Rectal smooth muscle tissue (tissue), 1 donor: Measurements from ENCODE around the gene PHETA2.

Experiments
- H3K27ac ChIP-seq: one replicate; pipeline ENCODE4 v1.7.0; 2013; ENCODE audit warnings: low read depth, low read length, inconsistent platforms
- H3K27me3 ChIP-seq: one replicate; pipeline ENCODE4 v1.7.0; 2013; ENCODE audit warnings: low read length; ENCODE audit not compliant: control insufficient read depth, insufficient read depth
- H3K36me3 ChIP-seq: one replicate; pipeline ENCODE4 v1.7.0; 2013; ENCODE audit warnings: low read length; ENCODE audit not compliant: control insufficient read depth, insufficient read depth
- H3K4me1 ChIP-seq: one replicate; pipeline ENCODE4 v1.7.0; 2013; ENCODE audit warnings: low read length; ENCODE audit not compliant: control insufficient read depth, insufficient read depth
- H3K4me3 ChIP-seq: one replicate; pipeline ENCODE4 v1.7.0; 2013; ENCODE audit warnings: low read length
- H3K9ac ChIP-seq: one replicate; pipeline ENCODE4 v1.7.0; 2013; ENCODE audit warnings: low read length

Gene PHETA2

DNA sequence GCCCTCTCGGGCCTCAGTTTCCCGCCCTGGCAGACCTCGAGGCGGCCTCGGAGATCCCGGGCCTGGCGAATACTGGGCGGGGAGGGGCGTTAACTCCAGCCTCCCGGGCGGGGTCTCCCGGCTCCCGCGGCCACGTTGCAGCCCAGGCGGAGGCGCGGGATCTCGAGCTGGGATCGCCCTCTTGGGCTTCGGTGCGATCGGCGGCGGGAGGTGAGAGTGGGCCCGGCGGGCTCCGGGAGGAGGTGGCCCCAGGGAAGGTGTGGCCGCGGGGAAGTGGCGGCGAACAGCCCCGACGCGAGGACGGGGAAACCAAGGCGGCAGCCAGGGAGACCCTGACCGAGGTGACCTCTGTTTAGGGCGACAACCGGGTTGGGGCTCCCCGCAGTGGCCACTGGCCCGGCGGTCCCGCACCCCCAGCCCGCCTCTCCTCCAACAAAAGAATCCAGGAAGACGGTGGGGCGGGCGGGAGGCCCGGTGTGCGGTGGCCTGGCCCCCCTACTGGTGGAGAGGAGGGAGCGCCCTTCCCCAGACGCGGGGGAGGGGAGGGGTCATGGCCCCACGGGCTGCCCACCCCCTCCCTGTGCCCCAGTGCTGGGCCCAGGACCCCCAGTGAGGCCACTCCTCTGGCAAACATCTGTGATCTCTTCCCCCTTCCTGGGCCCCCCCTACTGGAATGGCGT is at the start of gene PHETA2:
Gene PHETA2, plus strand, starts transcription at position 117 of the 680 bp plus-strand sequence. CDS start 3,046 bp downstream, outside the sequence.
- no peaks in the 10 kb centered on the region for H3K27me3 ChIP-seq
- H3K9ac ChIP-seq = peak within 1 kb of the TSS; percentile 73
- H3K36me3 ChIP-seq = no peaks in the 10 kb centered on the region
- peaks cover 29% of the 10 kb centered on the region for H3K4me1 ChIP-seq
- H3K27ac ChIP-seq = peak within 1 kb of the TSS; percentile 90
- H3K4me3 ChIP-seq = peak within 1 kb of the TSS; percentile 85

GRCh38 chr22:42025421-42025820 is 48.6 kb upstream of the PHETA2 start:
- no peaks in the 10 kb centered on the region for H3K27me3 ChIP-seq
- H3K4me3 ChIP-seq = no peak overlapping the region
- H3K4me1 ChIP-seq = no peaks in the 10 kb centered on the region
- no peaks in the 10 kb centered on the region for H3K36me3 ChIP-seq
- no peak overlapping the region for H3K27ac ChIP-seq
- no peak overlapping the region for H3K9ac ChIP-seq

GRCh38 chr22:42026705-42027104 is 47.3 kb upstream of the PHETA2 start:
- no peaks in the 10 kb centered on the region for H3K27me3 ChIP-seq
- H3K9ac ChIP-seq = no peak overlapping the region
- H3K27ac ChIP-seq = no peak overlapping the region
- H3K4me3 ChIP-seq = no peak overlapping the region
- H3K4me1 ChIP-seq = no peaks in the 10 kb centered on the region
- no peaks in the 10 kb centered on the region for H3K36me3 ChIP-seq

GRCh38 chr22:42033263-42034181 is 40.5 kb upstream of the PHETA2 start:
- Histone ChIP-seq H3K36me3 (no peaks in the 10 kb centered on the region), H3K27me3 (no peaks in the 10 kb centered on the region), H3K4me1 (no peaks in the 10 kb centered on the region), H3K9ac (no peak overlapping the region), H3K4me3 (no peak overlapping the region), H3K27ac (no peak overlapping the region)

DNA sequence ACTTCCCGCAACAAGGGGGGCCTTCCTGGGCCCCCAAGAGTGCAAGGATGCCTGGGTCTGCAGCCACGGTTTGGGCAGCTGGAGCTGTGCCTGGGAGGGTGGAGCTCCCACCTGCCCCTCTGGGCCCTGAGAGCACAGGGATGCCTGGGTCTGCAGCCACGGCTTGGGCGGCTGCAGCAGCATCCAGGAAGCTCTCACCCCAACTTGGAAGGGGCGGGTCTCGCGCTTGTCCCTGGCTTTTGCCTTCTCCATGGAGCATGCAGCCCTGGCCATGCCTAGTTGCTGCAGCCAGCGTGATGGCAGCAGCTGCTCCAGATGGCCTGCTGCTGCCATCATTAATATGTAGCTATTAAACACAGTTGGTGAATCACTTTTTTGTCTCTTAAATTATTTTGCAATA is 38.8 kb upstream of the PHETA2 start:
- Histone ChIP-seq H3K27me3 (no peaks in the 10 kb centered on the region), H3K4me1 (no peaks in the 10 kb centered on the region), H3K4me3 (no peak overlapping the region), H3K36me3 (no peaks in the 10 kb centered on the region), H3K9ac (no peak overlapping the region), H3K27ac (no peak overlapping the region)

DNA sequence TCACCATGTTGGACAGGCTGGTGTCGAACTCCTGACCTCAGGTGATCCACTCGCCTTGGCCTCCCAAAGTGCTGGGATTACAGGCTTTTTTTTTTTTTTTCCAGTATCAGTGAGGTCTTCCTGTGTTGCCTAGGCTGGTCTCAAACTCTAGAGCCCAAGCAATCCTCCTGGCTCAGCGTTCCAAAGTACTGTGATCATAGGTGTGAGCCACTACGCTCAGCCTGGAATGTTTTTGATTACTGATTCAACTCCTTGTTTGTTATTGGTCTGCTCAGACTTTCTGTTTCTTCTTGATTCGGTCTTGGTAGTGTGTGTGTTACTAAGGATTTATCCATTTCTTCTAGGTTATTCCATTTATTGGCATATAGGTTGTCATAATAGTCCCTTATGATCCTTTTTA is 34.8 kb upstream of the PHETA2 start:
- no peaks in the 10 kb centered on the region for H3K27me3 ChIP-seq
- no peaks in the 10 kb centered on the region for H3K36me3 ChIP-seq
- no peak overlapping the region for H3K9ac ChIP-seq
- no peaks in the 10 kb centered on the region for H3K4me1 ChIP-seq
- no peak overlapping the region for H3K27ac ChIP-seq
- no peak overlapping the region for H3K4me3 ChIP-seq

GRCh38 chr22:42041784-42042183 is 32.3 kb upstream of the PHETA2 start:
- Histone ChIP-seq H3K27me3 (no peaks in the 10 kb centered on the region), H3K4me3 (no peak overlapping the region), H3K27ac (no peak overlapping the region), H3K36me3 (no peaks in the 10 kb centered on the region), H3K4me1 (no peaks in the 10 kb centered on the region), H3K9ac (no peak overlapping the region)

GRCh38 chr22:42050641-42051180 is 23.3 kb upstream of the PHETA2 start:
- Histone ChIP-seq H3K27me3 (no peaks in the 10 kb centered on the region), H3K36me3 (no peaks in the 10 kb centered on the region), H3K9ac (no peak overlapping the region), H3K4me1 (no peaks in the 10 kb centered on the region), H3K4me3 (no peak overlapping the region), H3K27ac (no peak overlapping the region)

- no peak overlapping the region for H3K27ac ChIP-seq
- H3K36me3 ChIP-seq = no peaks in the 10 kb centered on the region
- no peaks in the 10 kb centered on the region for H3K27me3 ChIP-seq
- H3K4me1 ChIP-seq = no peaks in the 10 kb centered on the region
- no peak overlapping the region for H3K4me3 ChIP-seq
- H3K9ac ChIP-seq = no peak overlapping the region
Measured at GRCh38 chr22:42052765-42053164, 21.3 kb upstream of the PHETA2 start.

DNA sequence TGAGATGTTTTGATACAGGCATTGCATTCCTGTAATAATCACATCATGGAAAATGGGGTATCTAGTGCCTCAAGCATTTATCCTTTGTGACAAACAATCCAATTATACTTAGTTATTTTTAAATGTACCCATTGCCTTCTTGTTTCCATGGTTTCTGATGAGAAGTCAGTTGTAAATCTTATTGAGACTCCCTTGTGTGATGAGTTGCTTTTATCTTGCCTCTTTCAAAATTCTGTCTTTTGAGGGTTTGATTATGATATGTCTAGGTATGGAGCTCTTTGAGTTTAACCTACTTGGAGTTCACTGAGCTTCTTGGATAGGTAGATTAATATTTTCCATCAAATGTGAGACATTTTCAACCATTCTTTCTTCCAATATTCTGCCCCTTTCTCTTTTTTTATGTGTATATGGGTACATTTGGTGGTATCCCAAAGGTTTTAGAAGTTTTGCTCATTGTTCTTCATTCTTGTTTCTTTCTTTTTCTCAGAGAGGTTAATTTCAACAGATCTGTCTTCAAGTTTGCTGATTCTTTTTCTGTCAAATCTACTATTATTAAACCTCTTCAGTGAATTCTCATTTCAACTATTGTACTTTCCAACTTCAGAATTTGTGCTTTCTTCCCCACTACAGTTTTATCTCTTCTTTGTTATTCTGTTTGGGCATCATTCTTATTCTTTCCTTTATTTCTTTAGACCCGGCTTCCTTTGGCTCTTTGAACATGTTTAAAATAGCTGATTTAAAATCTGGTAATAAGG is 17.1 kb upstream of the PHETA2 start:
- Histone ChIP-seq H3K27ac (no peak overlapping the region), H3K4me1 (no peaks in the 10 kb centered on the region), H3K36me3 (peaks cover 25% of the 10 kb centered on the region), H3K9ac (no peak overlapping the region), H3K27me3 (no peaks in the 10 kb centered on the region), H3K4me3 (no peak overlapping the region)

DNA sequence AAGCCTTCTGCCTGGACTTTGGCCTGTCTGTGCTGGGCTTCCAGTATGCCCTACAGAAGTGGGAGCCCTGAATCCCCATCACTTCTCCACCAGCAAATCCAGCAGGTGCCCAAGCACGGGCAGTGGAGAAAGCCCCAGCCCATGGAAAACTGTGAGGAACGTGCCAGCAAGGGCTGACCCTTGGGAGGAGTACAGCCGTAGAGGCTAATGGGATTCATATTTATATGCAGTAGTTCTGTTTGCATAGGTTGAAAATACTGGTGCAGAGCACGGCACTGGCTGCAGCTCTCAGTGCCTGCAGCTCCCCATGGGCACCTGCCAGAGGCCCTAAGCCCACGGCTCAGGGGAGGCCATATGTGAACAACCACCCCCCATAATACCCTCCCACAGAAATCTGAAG is 13.6 kb upstream of the PHETA2 start:
- Histone ChIP-seq H3K9ac (no peak overlapping the region), H3K4me3 (no peak overlapping the region), H3K36me3 (peaks cover 30% of the 10 kb centered on the region), H3K27me3 (no peaks in the 10 kb centered on the region), H3K27ac (no peak overlapping the region), H3K4me1 (no peaks in the 10 kb centered on the region)

- H3K4me3 ChIP-seq = no peak overlapping the region
- H3K4me1 ChIP-seq = no peaks in the 10 kb centered on the region
- H3K9ac ChIP-seq = no peak overlapping the region
- H3K27ac ChIP-seq = no peak overlapping the region
- H3K36me3 ChIP-seq = peaks cover 30% of the 10 kb centered on the region
- H3K27me3 ChIP-seq = no peaks in the 10 kb centered on the region
Measured at GRCh38 chr22:42061041-42061440, 13.0 kb upstream of the PHETA2 start.
